Right lobe of liver (tissue), 4 donors: Measurements from ENCODE around the gene TUT4.

Experiments used
- POLR2A ChIP-seq: fragments of 450-650 bp; IDR thresholded peaks from one replicate; pipeline ENCODE4 v1.6.1; 2017; ENCODE audit warnings: antibody characterized with exemption, mild to moderate bottlenecking
- TF ChIP-seq, protein P1 (sequence below), 4 donors: fragments of 200-600 bp in 3 of 4; fragments of 450-650 bp in 1 of 4; IDR thresholded peaks; one replicate each; pipeline versions ENCODE4 v1.5.1 to v1.8.0; 2016 to 2022; ENCODE audit warnings: antibody characterized with exemption in 4 of 4, mild to moderate bottlenecking in 2 of 4
- donor health status: DM: no; HTN: no; CAD: no.
- donor health status: DM: no; HTN: no; CAD: no.
- donor health status: DM: no; HTN: yes; CAD: no.

DNA sequence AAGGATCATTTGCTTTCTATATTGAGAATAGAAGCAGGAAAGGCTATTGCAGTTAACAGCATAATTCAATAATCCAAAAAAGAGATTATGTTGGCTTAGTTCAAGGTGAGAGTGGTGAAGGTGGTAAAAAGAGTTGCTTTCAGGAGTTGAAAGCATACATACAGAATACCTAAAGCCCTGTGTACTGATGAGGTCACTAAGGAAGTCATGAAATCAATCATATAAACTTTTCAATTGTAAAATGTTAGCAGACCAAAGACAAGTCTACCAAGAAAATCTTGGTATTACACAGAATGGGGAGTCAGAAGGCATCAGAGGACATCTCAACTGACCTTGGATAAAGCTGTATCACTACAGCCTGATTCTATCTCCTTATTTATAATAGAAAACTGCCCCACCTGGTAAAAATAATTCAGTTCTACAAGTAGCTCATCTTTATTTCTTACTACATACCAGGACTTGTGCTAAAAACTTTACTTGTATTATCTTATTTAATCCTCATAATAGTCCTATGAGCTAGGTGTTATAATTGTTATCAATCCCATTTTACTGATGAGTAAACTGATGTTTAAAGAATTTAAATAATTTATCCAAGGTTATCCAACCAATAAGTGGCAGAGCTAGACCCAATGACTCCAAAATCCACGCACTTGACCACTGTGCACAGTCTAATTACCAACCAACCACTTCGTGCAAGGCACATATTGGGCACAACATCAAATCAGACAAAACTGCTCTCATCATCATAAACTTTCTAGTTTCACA is 40.9 kb downstream of the TUT4 start:
- no peak for TF ChIP-seq POLR2A
- TF ChIP-seq, protein P1, sequence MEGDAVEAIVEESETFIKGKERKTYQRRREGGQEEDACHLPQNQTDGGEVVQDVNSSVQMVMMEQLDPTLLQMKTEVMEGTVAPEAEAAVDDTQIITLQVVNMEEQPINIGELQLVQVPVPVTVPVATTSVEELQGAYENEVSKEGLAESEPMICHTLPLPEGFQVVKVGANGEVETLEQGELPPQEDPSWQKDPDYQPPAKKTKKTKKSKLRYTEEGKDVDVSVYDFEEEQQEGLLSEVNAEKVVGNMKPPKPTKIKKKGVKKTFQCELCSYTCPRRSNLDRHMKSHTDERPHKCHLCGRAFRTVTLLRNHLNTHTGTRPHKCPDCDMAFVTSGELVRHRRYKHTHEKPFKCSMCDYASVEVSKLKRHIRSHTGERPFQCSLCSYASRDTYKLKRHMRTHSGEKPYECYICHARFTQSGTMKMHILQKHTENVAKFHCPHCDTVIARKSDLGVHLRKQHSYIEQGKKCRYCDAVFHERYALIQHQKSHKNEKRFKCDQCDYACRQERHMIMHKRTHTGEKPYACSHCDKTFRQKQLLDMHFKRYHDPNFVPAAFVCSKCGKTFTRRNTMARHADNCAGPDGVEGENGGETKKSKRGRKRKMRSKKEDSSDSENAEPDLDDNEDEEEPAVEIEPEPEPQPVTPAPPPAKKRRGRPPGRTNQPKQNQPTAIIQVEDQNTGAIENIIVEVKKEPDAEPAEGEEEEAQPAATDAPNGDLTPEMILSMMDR (IDR thresholded peaks at IDR 0.05) = no peak
